Retinal pigment epithelial cell (primary cell): ENCODE data around the gene CAPG.

Source experiments
- DNase-seq: peaks from one replicate; pipeline ENCODE4 v3.0.0-alpha.2; 2010; ENCODE audit warnings: low read depth
- H3K4me3 ChIP-seq: 2 replicates; pipeline ENCODE4 v1.5.1; 2011; ENCODE audit warnings: mild to moderate bottlenecking, low read length, control low read depth, moderate library complexity
- CTCF ChIP-seq: conservative IDR thresholded peaks from 2 replicates; pipeline ENCODE4 v1.5.1; 2011; ENCODE audit warnings: low read depth, low read length, control low read depth, inconsistent platforms

CAPG gene

GRCh38 chr2:85409845-85410583, at the start of gene CAPG:
TSS of gene CAPG (minus strand) at chr2:85410366. CDS start at chr2:85402145, 8,221 bp downstream.
- no peak for DNase-seq
- no peak for TF ChIP-seq CTCF
- no peak within 1 kb of the TSS for H3K4me3 ChIP-seq

- no peak for DNase-seq
- no peak overlapping the region for H3K4me3 ChIP-seq
- no peak for TF ChIP-seq CTCF
Measured at GRCh38 chr2:85459771-85460170, 49.6 kb upstream of the CAPG start.

GRCh38 chr2:85458601-85459563, 48.7 kb upstream of the CAPG start:
- TF ChIP-seq CTCF, result no peak
- no peak overlapping the region for H3K4me3 ChIP-seq
- no peak for DNase-seq

- peak; percentile 86 for DNase-seq
- TF ChIP-seq CTCF, result no peak
- H3K4me3 ChIP-seq, result no peak overlapping the region
Measured at GRCh38 chr2:85457877-85458316, 47.7 kb upstream of the CAPG start.

GRCh38 chr2:85457043-85457442, 46.9 kb upstream of the CAPG start:
- no peak overlapping the region for H3K4me3 ChIP-seq
- TF ChIP-seq CTCF, result no peak
- DNase-seq, result no peak

GRCh38 chr2:85455552-85456090, 45.5 kb upstream of the CAPG start:
- no peak overlapping the region for H3K4me3 ChIP-seq
- DNase-seq, result no peak
- TF ChIP-seq CTCF, result peak; percentile 9
